Prostate gland (tissue), 2 donors: Measurements from ENCODE around the gene KIN. TPM values are rescaled to one million over a fixed set of nuclear protein-coding genes. Genes with fewer than 3 reads are reported as not detected.
A peak's percentile ranks its signal among the peaks of the same experiment; 100 is the strongest.

Source experiments
- DNase-seq: peaks from one replicate; pipeline ENCODE4 v3.0.0-alpha.2; 2019; ENCODE audit warnings: low spot score
- H3K27ac ChIP-seq, 2 donors: fragments of 200-600 bp; sonication (generic); 2 replicates each; pipeline ENCODE4 v1.5.1; 2017 to 2019
- H3K27me3 ChIP-seq: fragments of 200-600 bp; sonication (generic); replicated peaks from 2 replicates; pipeline ENCODE4 v1.5.1; 2019; ENCODE audit not compliant: insufficient read depth
- H3K36me3 ChIP-seq, 2 donors: fragments of 200-600 bp; sonication (generic); 1 replicate in 1 of 2; 2 replicates in 1 of 2; pipeline versions ENCODE4 v1.5.1 to v1.8.1; 2017 to 2019
- H3K4me1 ChIP-seq: fragments of 200-600 bp; sonication (generic); replicated peaks from 2 replicates; pipeline ENCODE4 v1.5.1; 2019
- H3K4me3 ChIP-seq, 2 donors: fragments of 200-600 bp; sonication (generic); 2 replicates each; pipeline ENCODE4 v1.5.1; 2017 to 2019
- H3K9me3 ChIP-seq: fragments of 200-600 bp; sonication (generic); 2 replicates; pipeline ENCODE4 v1.5.1; 2017
- POLR2A ChIP-seq: fragments of 450-650 bp; IDR thresholded peaks from one replicate; pipeline ENCODE4 v1.6.1; 2016; ENCODE audit warnings: antibody characterized with exemption, mild to moderate bottlenecking
- POLR2AphosphoS5 ChIP-seq: sonication (generic); formaldehyde crosslinking; IDR thresholded peaks from one replicate; pipeline ENCODE4 v1.6.1; 2017; ENCODE audit warnings: antibody characterized with exemption
- WGBS: methylation state at CpG from one replicate; pipeline ENCODE4 v1.1.5; 2018; 5-methylcytosine and 5-hydroxymethylcytosine counted together
- intact Hi-C: fragments of 100-400 bp; cut with DNase I; formaldehyde crosslinking; loops from one replicate; pipeline ENCODE4 v1.14.2; 2022
- total RNA-seq, 2 donors: library from RNA; depleted of rRNA; stranded (reverse); fragments of >200 nt; gene quantifications; one replicate each; pipeline ENCODE4 v1.1.0, GENCODE V29; 2016
- TF ChIP-seq, protein P1 (sequence below), 4 experiments: fragments of 200-600 bp in 2 of 4; fragments of 450-650 bp in 2 of 4; sonication (generic) in 2 of 4; IDR thresholded peaks; 1 replicate in 3 of 4; 2 replicates in 1 of 4; pipeline ENCODE4 v1.5.1; 2016 to 2019; ENCODE audit warnings: antibody characterized with exemption in 4 of 4, mild to moderate bottlenecking in 2 of 4, moderate library complexity in 2 of 4

The KIN gene
- total RNA-seq, 2 donors from 2014 or later = 7.0 to 11.1 TPM

DNA sequence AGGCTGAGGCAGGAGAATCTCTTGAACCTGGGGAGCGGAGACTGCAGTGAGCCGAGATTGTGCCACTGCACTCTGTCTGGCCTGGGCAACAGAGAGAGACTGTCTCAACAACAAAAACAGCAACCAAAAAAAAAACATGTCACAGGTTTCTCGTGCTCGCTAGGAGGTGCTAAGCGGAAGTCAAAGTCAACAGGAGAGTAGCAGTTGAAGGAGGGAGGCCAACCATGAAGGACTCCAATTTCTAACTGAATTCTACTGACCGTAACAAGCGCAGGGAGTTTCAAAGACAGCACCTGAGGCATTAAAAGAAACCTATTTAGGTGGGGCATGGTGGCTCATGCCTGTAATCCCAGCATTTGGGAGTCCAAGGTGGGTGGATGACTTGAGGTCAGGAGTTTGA, 19.4 kb downstream of the KIN start:
- no peaks in the 10 kb centered on the region for H3K9me3 ChIP-seq
- no peak for DNase-seq
- H3K27ac ChIP-seq = no peak overlapping the region
- intact Hi-C loops = no loop called here
- 95% methylated on average over 7 of the region's 7 CpGs for WGBS
- no peaks in the 10 kb centered on the region for H3K27me3 ChIP-seq
- H3K4me1 ChIP-seq = no peaks in the 10 kb centered on the region
- H3K4me3 ChIP-seq = no peak overlapping the region
- TF ChIP-seq, protein P1, sequence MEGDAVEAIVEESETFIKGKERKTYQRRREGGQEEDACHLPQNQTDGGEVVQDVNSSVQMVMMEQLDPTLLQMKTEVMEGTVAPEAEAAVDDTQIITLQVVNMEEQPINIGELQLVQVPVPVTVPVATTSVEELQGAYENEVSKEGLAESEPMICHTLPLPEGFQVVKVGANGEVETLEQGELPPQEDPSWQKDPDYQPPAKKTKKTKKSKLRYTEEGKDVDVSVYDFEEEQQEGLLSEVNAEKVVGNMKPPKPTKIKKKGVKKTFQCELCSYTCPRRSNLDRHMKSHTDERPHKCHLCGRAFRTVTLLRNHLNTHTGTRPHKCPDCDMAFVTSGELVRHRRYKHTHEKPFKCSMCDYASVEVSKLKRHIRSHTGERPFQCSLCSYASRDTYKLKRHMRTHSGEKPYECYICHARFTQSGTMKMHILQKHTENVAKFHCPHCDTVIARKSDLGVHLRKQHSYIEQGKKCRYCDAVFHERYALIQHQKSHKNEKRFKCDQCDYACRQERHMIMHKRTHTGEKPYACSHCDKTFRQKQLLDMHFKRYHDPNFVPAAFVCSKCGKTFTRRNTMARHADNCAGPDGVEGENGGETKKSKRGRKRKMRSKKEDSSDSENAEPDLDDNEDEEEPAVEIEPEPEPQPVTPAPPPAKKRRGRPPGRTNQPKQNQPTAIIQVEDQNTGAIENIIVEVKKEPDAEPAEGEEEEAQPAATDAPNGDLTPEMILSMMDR (IDR thresholded peaks at IDR 0.05) = no peak
- TF ChIP-seq POLR2AphosphoS5 (no peak), POLR2A (no peak)
- H3K36me3 ChIP-seq = no peaks in the 10 kb centered on the region

DNA sequence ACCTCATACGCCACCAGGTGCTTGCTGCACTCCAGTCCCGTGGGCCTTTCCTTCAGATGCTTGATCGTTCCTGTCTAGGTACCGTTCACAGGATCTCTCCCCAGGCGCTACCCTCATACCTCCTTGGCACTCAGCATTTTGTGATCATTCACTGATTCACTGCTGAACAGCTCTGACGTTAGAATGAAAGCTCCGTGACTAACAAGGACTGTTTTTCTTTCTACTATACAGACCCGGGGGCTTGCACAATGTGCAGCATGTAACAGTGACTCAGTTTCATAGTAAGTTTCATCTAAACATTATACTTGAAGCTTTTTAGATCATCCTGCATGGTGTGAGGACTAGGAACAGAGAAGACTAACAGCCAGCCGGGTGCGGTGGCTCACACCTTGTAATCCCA, 20.6 kb downstream of the KIN start:
- no peaks in the 10 kb centered on the region for H3K36me3 ChIP-seq
- no peak overlapping the region for H3K27ac ChIP-seq
- no peaks in the 10 kb centered on the region for H3K27me3 ChIP-seq
- intact Hi-C loops = no loop called here
- H3K4me3 ChIP-seq = no peak overlapping the region
- 97% methylated on average over 10 of the region's 10 CpGs for WGBS
- H3K4me1 ChIP-seq = no peaks in the 10 kb centered on the region
- H3K9me3 ChIP-seq = no peaks in the 10 kb centered on the region
- no peak for DNase-seq
- TF ChIP-seq, protein P1 (IDR thresholded peaks at IDR 0.05) = no peak
- no peak for TF ChIP-seq POLR2A
- no peak for TF ChIP-seq POLR2AphosphoS5

DNA sequence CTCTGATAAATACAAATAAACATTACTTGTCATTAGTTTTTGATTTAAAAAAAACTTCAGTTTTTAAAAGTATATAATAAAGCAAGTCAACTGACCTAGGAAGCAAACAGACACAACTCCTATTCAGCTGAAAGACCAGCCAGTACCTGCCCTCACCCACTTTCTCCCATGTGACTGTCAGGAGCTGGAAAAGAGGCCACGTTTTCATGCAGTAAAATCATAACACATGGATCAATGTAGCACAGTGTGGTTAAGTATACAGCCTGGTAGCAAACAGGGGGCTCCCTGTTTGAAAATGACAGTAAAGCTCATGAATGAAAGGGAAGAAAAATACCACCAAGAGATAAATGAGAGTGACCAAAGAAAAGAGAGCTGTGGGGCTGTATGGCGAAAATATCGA, 21.6 kb downstream of the KIN start:
- Histone ChIP-seq H3K27ac (no peak overlapping the region), H3K9me3 (no peaks in the 10 kb centered on the region), H3K36me3 (no peaks in the 10 kb centered on the region), H3K4me1 (no peaks in the 10 kb centered on the region), H3K27me3 (no peaks in the 10 kb centered on the region), H3K4me3 (no peak overlapping the region)
- 84% methylated on average over 3 of the region's 3 CpGs for WGBS
- DNase-seq = no peak
- intact Hi-C loops = no loop called here
- no peak for TF ChIP-seq POLR2A
- no peak for TF ChIP-seq POLR2AphosphoS5
- TF ChIP-seq, protein P1 (IDR thresholded peaks at IDR 0.05) = no peak

DNA sequence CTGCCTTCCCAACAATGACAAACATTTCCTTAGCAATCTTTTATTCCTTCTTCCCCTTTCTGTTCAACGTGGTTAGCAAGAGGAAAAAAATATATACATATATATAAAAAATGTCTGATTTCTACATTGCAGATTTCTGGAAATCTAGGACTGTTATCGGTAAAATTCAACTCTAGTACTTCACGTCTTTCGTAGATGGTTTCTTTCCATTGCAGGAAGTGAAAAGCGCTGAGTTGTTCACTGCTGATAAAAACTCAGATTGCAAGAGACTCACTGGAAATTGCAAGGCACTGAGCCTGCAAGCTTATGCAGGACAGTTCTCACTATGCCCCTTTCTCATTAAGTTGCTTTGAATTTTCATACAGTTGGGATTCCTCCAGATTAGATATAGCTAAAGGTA, 23.9 kb downstream of the KIN start:
- no peaks in the 10 kb centered on the region for H3K36me3 ChIP-seq

DNA sequence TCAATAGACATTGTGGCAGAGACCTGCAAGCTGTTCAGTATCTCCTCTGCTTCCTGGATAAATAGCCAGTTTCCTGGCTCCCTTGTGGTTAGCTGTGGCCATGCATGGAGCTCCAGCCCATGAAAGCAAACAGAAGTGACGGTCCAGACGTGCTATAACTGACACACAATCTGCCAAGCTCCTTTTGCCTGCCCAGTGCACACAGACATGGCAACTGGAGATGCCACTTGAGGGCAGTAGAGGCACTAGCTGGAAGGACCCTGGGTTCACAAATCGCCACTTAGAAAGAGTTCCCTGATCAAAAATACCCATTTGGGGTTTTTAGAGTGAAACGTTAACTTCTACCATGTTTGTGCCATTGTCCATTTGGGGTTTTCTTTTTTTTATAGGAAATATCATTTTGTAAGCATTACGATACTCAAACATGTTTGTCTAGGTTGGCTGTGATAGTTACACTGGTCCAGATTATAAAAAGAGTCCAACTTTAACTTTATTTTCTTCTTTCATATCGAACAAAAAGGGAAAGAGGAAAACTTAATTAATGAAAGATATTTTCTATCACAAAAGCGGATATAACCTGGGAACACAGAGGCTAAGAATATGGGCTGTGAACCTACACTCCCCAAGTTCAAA, 31.3 kb downstream of the KIN start:
- intact Hi-C loops = no loop called here
- TF ChIP-seq POLR2AphosphoS5 = no peak
- TF ChIP-seq POLR2A = no peak
- TF ChIP-seq, protein P1 (IDR thresholded peaks at IDR 0.05) = peak in 2 of 4 experiments; percentile 18 to 28
- H3K36me3 ChIP-seq = peaks cover 0 to 4% of the 10 kb centered on the region in 2 donors
- H3K27ac ChIP-seq = no peak overlapping the region
- no peaks in the 10 kb centered on the region for H3K9me3 ChIP-seq
- WGBS = 75% methylated on average over 7 of the region's 7 CpGs
- H3K4me3 ChIP-seq = no peak overlapping the region
- no peaks in the 10 kb centered on the region for H3K27me3 ChIP-seq
- no peaks in the 10 kb centered on the region for H3K4me1 ChIP-seq
- DNase-seq = no peak

More for the DNA sequence above, 23.9 kb downstream of the KIN start:
- no peak for DNase-seq
- H3K27ac ChIP-seq = no peak overlapping the region
- H3K4me3 ChIP-seq = no peak overlapping the region
- H3K9me3 ChIP-seq = no peaks in the 10 kb centered on the region
- intact Hi-C loops = no loop called here
- TF ChIP-seq, protein P1 (IDR thresholded peaks at IDR 0.05) = no peak
- TF ChIP-seq POLR2A (no peak), POLR2AphosphoS5 (no peak)
- no peaks in the 10 kb centered on the region for H3K4me1 ChIP-seq
- H3K27me3 ChIP-seq = no peaks in the 10 kb centered on the region
- 83% methylated on average over 5 of the region's 5 CpGs for WGBS
